Gastroesophageal sphincter (tissue), 4 donors: ENCODE measurements around the gene NUDT17. TPM values are rescaled to one million over a fixed set of nuclear protein-coding genes. Genes with fewer than 3 reads are reported as not detected.
A peak's percentile ranks its signal among the peaks of the same experiment; 100 is the strongest.

Experiments used
- ATAC-seq: fragments of 150-250 bp; one replicate; pipeline ENCODE4 v1.9.1; 2016; ENCODE audit warnings: mild to moderate bottlenecking, moderate library complexity
- H3K27ac ChIP-seq, 4 donors: fragments of 200-600 bp; sonication (generic) in 3 of 4; 1 replicate in 3 of 4; 2 replicates in 1 of 4; pipeline ENCODE4 v1.5.1; 2016 to 2019
- H3K27me3 ChIP-seq: fragments of 200-600 bp; sonication (generic); one replicate; pipeline ENCODE4 v1.5.1; 2019
- H3K36me3 ChIP-seq, 2 donors: fragments of 200-600 bp; sonication (generic); one replicate each; pipeline ENCODE4 v1.5.1; 2019; ENCODE audit warnings: control low read depth in 1 of 2
- H3K4me1 ChIP-seq, 3 donors: fragments of 200-600 bp; sonication (generic); 1 replicate in 2 of 3; 2 replicates in 1 of 3; pipeline ENCODE4 v1.5.1; 2016 to 2019; ENCODE audit warnings: control low read depth in 2 of 3
- H3K4me3 ChIP-seq, 2 donors: fragments of 200-600 bp; sonication (generic); one replicate each; pipeline ENCODE4 v1.5.1; 2019; ENCODE audit warnings: mild to moderate bottlenecking in 1 of 2, moderate library complexity in 1 of 2
- H3K9me3 ChIP-seq, 3 donors: fragments of 200-600 bp; sonication (generic); one replicate each; pipeline ENCODE4 v1.5.1; 2017 to 2019; ENCODE audit warnings: control low read depth in 2 of 3
- EP300 ChIP-seq: sonication (generic); formaldehyde crosslinking; IDR thresholded peaks from one replicate; pipeline ENCODE4 v1.6.1; 2017; ENCODE audit warnings: antibody characterized with exemption, mild to moderate bottlenecking
- POLR2A ChIP-seq, 2 donors: fragments of 450-650 bp; IDR thresholded peaks; one replicate each; pipeline ENCODE4 v1.6.1; 2017; ENCODE audit warnings: antibody characterized with exemption in 2 of 2, mild to moderate bottlenecking in 2 of 2, moderate library complexity in 1 of 2
- POLR2AphosphoS5 ChIP-seq: sonication (generic); formaldehyde crosslinking; IDR thresholded peaks from one replicate; pipeline ENCODE4 v1.6.1; 2017; ENCODE audit warnings: antibody characterized with exemption
- WGBS, 2 donors: methylation state at CpG; one replicate each; pipeline ENCODE4 v1.1.5; 2018; ENCODE audit warnings: low coverage in 1 of 2; 5-methylcytosine and 5-hydroxymethylcytosine counted together
- total RNA-seq, 4 donors: library from RNA; depleted of rRNA; stranded (reverse); fragments of >200 nt; gene quantifications; one replicate each; pipeline ENCODE4 v1.1.0, GENCODE V29; 2016
- TF ChIP-seq, protein P1 (sequence below), 4 experiments: fragments of 200-600 bp in 2 of 4; fragments of 450-650 bp in 2 of 4; sonication (generic) in 1 of 4; IDR thresholded peaks; one replicate each; pipeline ENCODE4 v1.5.1; 2017 to 2019; ENCODE audit warnings: antibody characterized with exemption in 4 of 4, mild to moderate bottlenecking in 2 of 4, moderate library complexity in 2 of 4

NUDT17 gene
- total RNA-seq, 4 donors from 2014 or later = 0.40 to 3.5 (median 2.2) TPM

GRCh38 chr1:145857170-145857569 lies 11.7 kb downstream of the NUDT17 start:
- 40 to 83% methylated on average over 1 to 2 of the region's 4 CpGs for WGBS, 2 donors
- peaks cover 0 to 50% of the 10 kb centered on the region in 2 donors for H3K36me3 ChIP-seq
- H3K27me3 ChIP-seq = no peaks in the 10 kb centered on the region
- H3K27ac ChIP-seq = no peak overlapping the region
- H3K4me1 ChIP-seq = peaks cover 3 to 25% (median 5%) of the 10 kb centered on the region in 3 donors
- no peaks in the 10 kb centered on the region for H3K9me3 ChIP-seq
- H3K4me3 ChIP-seq = no peak overlapping the region
- ATAC-seq = no peak
- no peak for TF ChIP-seq POLR2A (IDR thresholded peaks at IDR 0.05)
- no peak for TF ChIP-seq POLR2AphosphoS5

GRCh38 chr1:145858238-145858900 lies 12.9 kb downstream of the NUDT17 start:
- peak; percentile 8 for ATAC-seq
- 0 to 1% methylated on average over 11 to 18 of the region's 35 CpGs for WGBS, 2 donors

DNA sequence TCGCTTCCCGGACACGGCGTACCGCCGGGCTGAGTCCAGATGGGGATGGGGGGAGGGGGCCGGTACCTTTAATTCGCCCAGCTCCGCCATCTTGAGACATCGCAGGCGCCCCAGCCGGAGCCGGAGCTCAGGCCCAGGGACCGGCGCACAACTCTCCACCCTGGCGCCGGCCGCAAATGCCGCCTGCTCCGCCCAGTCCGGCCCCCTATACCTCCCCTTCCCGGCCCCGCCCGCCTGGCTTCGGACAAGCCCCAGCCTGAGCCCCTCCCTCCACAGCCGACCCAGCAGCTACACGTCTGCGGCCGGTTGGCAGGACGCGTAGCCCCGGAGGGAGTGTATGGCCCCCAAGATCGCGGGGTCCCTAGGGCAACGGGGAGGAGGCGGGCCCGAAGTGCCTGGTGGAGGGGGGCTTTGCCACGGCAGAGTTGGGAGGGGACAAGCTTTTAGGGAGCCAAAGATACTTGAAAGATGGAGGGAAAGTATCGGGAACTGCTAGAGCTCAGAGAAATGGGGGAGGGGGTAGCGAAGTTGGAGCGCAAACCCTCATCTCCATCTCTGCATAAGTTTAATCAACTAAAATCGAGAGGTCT lies 13.6 kb downstream of the NUDT17 start, which contains the start of gene PIAS3:
TSS of gene PIAS3 (minus strand) at position 181 of the 590 bp plus-strand sequence. CDS start at position 90, 91 bp downstream.
- TF ChIP-seq POLR2A (IDR thresholded peaks at IDR 0.05) (peak; percentile 54 to 62), POLR2AphosphoS5 (peak; percentile 83)
- TF ChIP-seq, protein P1, sequence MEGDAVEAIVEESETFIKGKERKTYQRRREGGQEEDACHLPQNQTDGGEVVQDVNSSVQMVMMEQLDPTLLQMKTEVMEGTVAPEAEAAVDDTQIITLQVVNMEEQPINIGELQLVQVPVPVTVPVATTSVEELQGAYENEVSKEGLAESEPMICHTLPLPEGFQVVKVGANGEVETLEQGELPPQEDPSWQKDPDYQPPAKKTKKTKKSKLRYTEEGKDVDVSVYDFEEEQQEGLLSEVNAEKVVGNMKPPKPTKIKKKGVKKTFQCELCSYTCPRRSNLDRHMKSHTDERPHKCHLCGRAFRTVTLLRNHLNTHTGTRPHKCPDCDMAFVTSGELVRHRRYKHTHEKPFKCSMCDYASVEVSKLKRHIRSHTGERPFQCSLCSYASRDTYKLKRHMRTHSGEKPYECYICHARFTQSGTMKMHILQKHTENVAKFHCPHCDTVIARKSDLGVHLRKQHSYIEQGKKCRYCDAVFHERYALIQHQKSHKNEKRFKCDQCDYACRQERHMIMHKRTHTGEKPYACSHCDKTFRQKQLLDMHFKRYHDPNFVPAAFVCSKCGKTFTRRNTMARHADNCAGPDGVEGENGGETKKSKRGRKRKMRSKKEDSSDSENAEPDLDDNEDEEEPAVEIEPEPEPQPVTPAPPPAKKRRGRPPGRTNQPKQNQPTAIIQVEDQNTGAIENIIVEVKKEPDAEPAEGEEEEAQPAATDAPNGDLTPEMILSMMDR (IDR thresholded peaks at IDR 0.05) = no peak
- H3K4me3 ChIP-seq = peak within 1 kb of the TSS; percentile 85 to 89
- H3K4me1 ChIP-seq = peaks cover 3 to 33% (median 5%) of the 10 kb centered on the region in 3 donors
- no peaks in the 10 kb centered on the region for H3K9me3 ChIP-seq
- H3K27me3 ChIP-seq = no peaks in the 10 kb centered on the region
- peak within 1 kb of the TSS; percentile 75 to 95 (median 89) for H3K27ac ChIP-seq
- peak; percentile 94 for ATAC-seq
- H3K36me3 ChIP-seq = peaks cover 0 to 31% of the 10 kb centered on the region in 2 donors
- WGBS, 2 donors = 0% methylated on average over 2 to 9 of the region's 42 CpGs

More at GRCh38 chr1:145858238-145858900, 12.9 kb downstream of the NUDT17 start:
- Histone ChIP-seq H3K27ac (peak overlapping the region; percentile 75 to 95 (median 89)), H3K36me3 (peaks cover 0 to 38% of the 10 kb centered on the region in 2 donors), H3K9me3 (no peaks in the 10 kb centered on the region), H3K4me1 (peaks cover 3 to 30% (median 5%) of the 10 kb centered on the region in 3 donors), H3K4me3 (peak overlapping the region; percentile 85 to 89), H3K27me3 (no peaks in the 10 kb centered on the region)
- TF ChIP-seq, protein P1 (IDR thresholded peaks at IDR 0.05) = no peak
- no peak for TF ChIP-seq POLR2AphosphoS5
- no peak for TF ChIP-seq POLR2A (IDR thresholded peaks at IDR 0.05)
- no peak for TF ChIP-seq EP300

- peak; percentile 91 for ATAC-seq
- 0 to 1% methylated on average over 11 to 13 of the region's 41 CpGs for WGBS, 2 donors
- Histone ChIP-seq H3K4me3 (peak overlapping the region; percentile 85 to 89), H3K9me3 (no peaks in the 10 kb centered on the region), H3K4me1 (peaks cover 3 to 33% (median 5%) of the 10 kb centered on the region in 3 donors), H3K36me3 (peaks cover 0 to 26% of the 10 kb centered on the region in 2 donors), H3K27ac (peak overlapping the region; percentile 75 to 95 (median 89)), H3K27me3 (no peaks in the 10 kb centered on the region)
- TF ChIP-seq POLR2AphosphoS5 (peak; percentile 58), POLR2A (IDR thresholded peaks at IDR 0.05) (peak; percentile 77 to 85), EP300 (no peak)
- TF ChIP-seq, protein P1 (IDR thresholded peaks at IDR 0.05) = peak in 2 of 4 experiments; percentile 22 to 43
These were observed 14.1 kb downstream of the NUDT17 start for GRCh38 chr1:145859491-145860023.

DNA sequence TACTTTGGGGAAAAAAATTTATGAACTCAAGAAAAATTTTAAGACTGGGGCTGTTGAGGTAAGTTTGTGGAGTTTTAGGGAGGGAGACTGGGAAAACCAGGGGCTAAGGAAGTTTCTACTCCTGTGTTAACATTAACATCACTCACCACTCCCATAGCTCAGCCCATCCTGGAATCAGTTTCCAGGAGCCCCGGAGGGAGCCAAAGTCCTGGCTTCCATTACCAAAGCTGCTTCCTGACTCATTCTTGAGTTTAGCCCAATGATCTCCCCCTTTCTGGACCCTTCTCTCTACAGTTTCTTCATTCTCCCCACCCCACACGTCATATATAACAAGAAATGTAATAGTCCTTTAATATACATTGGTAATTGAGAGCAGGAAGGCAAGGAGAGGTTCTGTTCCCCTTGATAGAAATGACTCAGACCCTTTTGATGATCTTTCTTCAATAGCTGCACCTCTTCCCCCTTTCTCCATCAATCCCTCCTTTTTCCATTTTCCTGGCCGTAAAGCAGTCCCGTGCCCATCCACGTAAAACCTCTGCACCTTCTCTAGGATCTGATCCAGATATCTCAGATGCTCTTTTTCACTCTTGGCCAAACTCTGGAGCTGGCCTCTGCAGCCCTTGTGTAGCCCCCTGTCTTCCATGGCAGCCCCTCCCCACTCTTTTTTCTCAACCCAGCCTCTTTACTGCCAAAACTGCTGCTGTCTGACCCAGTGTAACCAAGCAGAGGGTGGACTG lies 18.0 kb downstream of the NUDT17 start:
- no peak for TF ChIP-seq POLR2AphosphoS5
- TF ChIP-seq POLR2A (IDR thresholded peaks at IDR 0.05) = no peak
- TF ChIP-seq, protein P1 (IDR thresholded peaks at IDR 0.05) = no peak
- no peak for TF ChIP-seq EP300
- Histone ChIP-seq H3K36me3 (peaks cover 0 to 33% of the 10 kb centered on the region in 2 donors), H3K27me3 (no peaks in the 10 kb centered on the region), H3K4me1 (peaks cover 0 to 23% (median 0%) of the 10 kb centered on the region in 3 donors), H3K9me3 (no peaks in the 10 kb centered on the region), H3K4me3 (no peak overlapping the region), H3K27ac (no peak overlapping the region)
- ATAC-seq = no peak
- WGBS, 2 donors = 62% methylated on average over 4 to 5 of the region's 5 CpGs
